OCI-LY3 (cell line): ENCODE data around the gene PLEKHG3.

Source experiments
- H2AFZ ChIP-seq: fragments of 200-600, 300-600 bp; shearing (Covaris generic); 2 replicates; pipeline ENCODE4 v1.6.0; 2014; ENCODE audit warnings: antibody characterized with exemption, low read depth, low read length
- H3K27ac ChIP-seq: fragments of 200-600, 300-600 bp; sonication (generic); 2 replicates; pipeline ENCODE4 v1.5.1; 2014; ENCODE audit warnings: mild to moderate bottlenecking, low read length, moderate library complexity, mixed read lengths
- H3K27me3 ChIP-seq: fragments of 200-600, 300-600 bp; sonication (generic); 2 replicates; pipeline ENCODE4 v1.6.1; 2014; ENCODE audit warnings: low read depth, low read length, mixed read lengths
- H3K36me3 ChIP-seq: fragments of 200-600, 300-600 bp; sonication (generic); replicated peaks from 2 replicates; pipeline ENCODE3; 2014; ENCODE audit warnings: low read depth, low read length, mixed read lengths
- H3K4me1 ChIP-seq: fragments of 300-600, 200-600 bp; sonication (generic); 2 replicates; pipeline ENCODE4 v1.6.1; 2014; ENCODE audit warnings: low read length, mixed read lengths
- H3K4me2 ChIP-seq: fragments of 200-600, 300-600 bp; sonication (generic); 2 replicates; pipeline ENCODE4 v1.6.1; 2014; ENCODE audit warnings: low read length, mixed read lengths
- H3K4me3 ChIP-seq: fragments of 300-600, 200-600 bp; sonication (generic); 2 replicates; pipeline ENCODE4 v1.5.1; 2014; ENCODE audit warnings: antibody characterized with exemption, mild to moderate bottlenecking, low read length, moderate library complexity
- H3K79me2 ChIP-seq: fragments of 300-600, 200-600 bp; shearing (Covaris generic); 2 replicates; pipeline ENCODE4 v1.6.1; 2014; ENCODE audit warnings: mild to moderate bottlenecking, low read length, mixed read lengths
- H3K9ac ChIP-seq: fragments of 300-600, 200-600 bp; shearing (Covaris generic); 2 replicates; pipeline ENCODE4 v1.6.0; 2014; ENCODE audit warnings: mild to moderate bottlenecking, low read length, moderate library complexity
- H3K9me3 ChIP-seq: fragments of 200-600, 300-600 bp; shearing (Covaris generic); 2 replicates; pipeline ENCODE4 v1.6.1; 2014; ENCODE audit warnings: low read length, mixed read lengths; ENCODE audit not compliant: insufficient read depth
- H4K20me1 ChIP-seq: fragments of 200-600, 300-600 bp; sonication (generic); 2 replicates; pipeline ENCODE4 v1.6.1; 2016; ENCODE audit warnings: low read length, mixed read lengths; ENCODE audit not compliant: insufficient read depth
- EZH2phosphoT487 ChIP-seq: fragments of 200-600 bp; shearing (Covaris generic); IDR thresholded peaks from 2 replicates; pipeline ENCODE4 v1.6.1; 2018; ENCODE audit warnings: antibody characterized with exemption, mixed run types, low read depth
- TF ChIP-seq, protein P1 (sequence below): fragments of 200-600, 300-600 bp; sonication (generic); IDR thresholded peaks from 2 replicates; pipeline ENCODE4 v1.5.1; 2014; ENCODE audit warnings: antibody characterized with exemption, low read length, low read depth

Gene PLEKHG3

GRCh38 chr14:64782196-64782595 is 78.0 kb downstream of the PLEKHG3 start:
- H2AFZ ChIP-seq, result no peak overlapping the region
- no peaks in the 10 kb centered on the region for H3K9me3 ChIP-seq
- no peak overlapping the region for H3K9ac ChIP-seq
- H3K36me3 ChIP-seq, result no peaks in the 10 kb centered on the region
- no peaks in the 10 kb centered on the region for H3K4me1 ChIP-seq
- no peaks in the 10 kb centered on the region for H4K20me1 ChIP-seq
- TF ChIP-seq EZH2phosphoT487, result no peak
- TF ChIP-seq, protein P1, sequence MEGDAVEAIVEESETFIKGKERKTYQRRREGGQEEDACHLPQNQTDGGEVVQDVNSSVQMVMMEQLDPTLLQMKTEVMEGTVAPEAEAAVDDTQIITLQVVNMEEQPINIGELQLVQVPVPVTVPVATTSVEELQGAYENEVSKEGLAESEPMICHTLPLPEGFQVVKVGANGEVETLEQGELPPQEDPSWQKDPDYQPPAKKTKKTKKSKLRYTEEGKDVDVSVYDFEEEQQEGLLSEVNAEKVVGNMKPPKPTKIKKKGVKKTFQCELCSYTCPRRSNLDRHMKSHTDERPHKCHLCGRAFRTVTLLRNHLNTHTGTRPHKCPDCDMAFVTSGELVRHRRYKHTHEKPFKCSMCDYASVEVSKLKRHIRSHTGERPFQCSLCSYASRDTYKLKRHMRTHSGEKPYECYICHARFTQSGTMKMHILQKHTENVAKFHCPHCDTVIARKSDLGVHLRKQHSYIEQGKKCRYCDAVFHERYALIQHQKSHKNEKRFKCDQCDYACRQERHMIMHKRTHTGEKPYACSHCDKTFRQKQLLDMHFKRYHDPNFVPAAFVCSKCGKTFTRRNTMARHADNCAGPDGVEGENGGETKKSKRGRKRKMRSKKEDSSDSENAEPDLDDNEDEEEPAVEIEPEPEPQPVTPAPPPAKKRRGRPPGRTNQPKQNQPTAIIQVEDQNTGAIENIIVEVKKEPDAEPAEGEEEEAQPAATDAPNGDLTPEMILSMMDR, result no peak
- H3K4me2 ChIP-seq, result no peak overlapping the region
- H3K4me3 ChIP-seq, result no peak overlapping the region
- H3K27me3 ChIP-seq, result no peaks in the 10 kb centered on the region
- H3K79me2 ChIP-seq, result no peaks in the 10 kb centered on the region
- H3K27ac ChIP-seq, result no peak overlapping the region

- H3K4me2 ChIP-seq, result no peak overlapping the region
- no peak overlapping the region for H3K27ac ChIP-seq
- H4K20me1 ChIP-seq, result no peaks in the 10 kb centered on the region
- H3K27me3 ChIP-seq, result no peaks in the 10 kb centered on the region
- no peak for TF ChIP-seq EZH2phosphoT487
- TF ChIP-seq, protein P1, result no peak
- no peaks in the 10 kb centered on the region for H3K36me3 ChIP-seq
- H3K9ac ChIP-seq, result no peak overlapping the region
- H2AFZ ChIP-seq, result no peak overlapping the region
- H3K4me1 ChIP-seq, result no peaks in the 10 kb centered on the region
- H3K9me3 ChIP-seq, result no peaks in the 10 kb centered on the region
- H3K79me2 ChIP-seq, result no peaks in the 10 kb centered on the region
- H3K4me3 ChIP-seq, result no peak overlapping the region
Measured at GRCh38 chr14:64784006-64784405, 79.8 kb downstream of the PLEKHG3 start.

DNA sequence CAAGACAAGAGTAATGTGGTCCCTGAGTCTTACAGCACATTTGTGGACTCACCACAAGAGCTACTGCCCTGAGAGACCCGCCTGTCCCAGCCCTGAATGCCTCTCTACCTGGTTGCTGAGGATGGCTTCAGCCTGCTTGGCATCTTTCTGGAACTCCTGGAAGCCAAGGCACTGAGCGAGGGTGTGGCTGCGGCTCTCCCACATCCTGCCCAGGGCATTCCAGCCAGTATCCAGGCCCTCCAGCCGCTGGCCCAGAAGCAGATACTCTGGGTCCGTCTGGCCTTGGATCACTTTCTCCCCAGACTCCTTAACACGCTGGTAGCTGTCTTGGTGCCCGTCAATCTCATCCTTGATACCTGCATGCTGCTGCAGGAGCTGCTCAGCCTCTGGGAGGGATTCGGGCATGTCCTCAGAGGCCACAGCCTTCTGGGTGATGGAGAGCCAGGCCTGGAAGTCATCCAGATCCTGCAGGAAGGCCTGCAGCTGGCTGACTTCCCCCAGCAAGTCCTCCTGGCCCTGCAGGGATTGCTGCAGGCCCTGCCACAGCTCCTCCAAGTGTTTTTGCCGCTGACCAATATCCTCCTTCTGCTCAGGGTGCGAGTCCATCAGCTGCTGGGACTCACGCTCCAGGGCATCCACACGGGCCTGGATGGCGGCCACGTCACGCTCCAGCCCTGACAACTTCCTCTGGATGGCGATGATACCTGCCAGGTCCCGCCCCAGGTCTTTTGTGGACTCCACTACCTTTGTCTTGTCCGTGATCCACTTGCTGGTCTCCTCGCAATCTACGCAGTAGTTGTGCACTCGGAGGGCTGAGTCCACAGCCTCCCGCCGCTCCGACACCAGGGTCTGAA is 82.3 kb downstream of the PLEKHG3 start:
- H4K20me1 ChIP-seq, result no peaks in the 10 kb centered on the region
- H2AFZ ChIP-seq, result no peak overlapping the region
- no peak overlapping the region for H3K4me2 ChIP-seq
- no peaks in the 10 kb centered on the region for H3K36me3 ChIP-seq
- H3K27me3 ChIP-seq, result no peaks in the 10 kb centered on the region
- H3K79me2 ChIP-seq, result no peaks in the 10 kb centered on the region
- H3K4me3 ChIP-seq, result no peak overlapping the region
- H3K9me3 ChIP-seq, result no peaks in the 10 kb centered on the region
- H3K27ac ChIP-seq, result no peak overlapping the region
- no peak overlapping the region for H3K9ac ChIP-seq
- no peaks in the 10 kb centered on the region for H3K4me1 ChIP-seq
- no peak for TF ChIP-seq EZH2phosphoT487
- TF ChIP-seq, protein P1, result no peak

- Histone ChIP-seq H3K36me3 (no peaks in the 10 kb centered on the region), H3K4me1 (peaks cover under 1% of the 10 kb centered on the region), H2AFZ (no peak overlapping the region), H3K27ac (no peak overlapping the region), H3K79me2 (no peaks in the 10 kb centered on the region), H3K27me3 (no peaks in the 10 kb centered on the region), H4K20me1 (no peaks in the 10 kb centered on the region), H3K9ac (no peak overlapping the region), H3K4me2 (no peak overlapping the region), H3K9me3 (no peaks in the 10 kb centered on the region), H3K4me3 (no peak overlapping the region)
- TF ChIP-seq, protein P1, result no peak
- TF ChIP-seq EZH2phosphoT487, result no peak
Measured at GRCh38 chr14:64787619-64788018, 83.4 kb downstream of the PLEKHG3 start.
